Nephron progenitor cell (in vitro differentiated cells): ENCODE results near the gene ADI1.

ENCODE experiments used
- DNase-seq: peaks from one replicate; pipeline ENCODE4 v3.0.0; 2021
- H3K27ac Mint-ChIP-seq: 2 replicates; pipeline ENCODE4 v1.8.0; 2021; ENCODE audit warnings: mild to moderate bottlenecking, moderate library complexity, mixed read lengths
- H3K27me3 Mint-ChIP-seq: 2 replicates; pipeline ENCODE4 v1.8.0; 2021; ENCODE audit warnings: mild to moderate bottlenecking, low read depth, mixed read lengths; ENCODE audit not compliant: poor library complexity
- H3K36me3 Mint-ChIP-seq: 2 replicates; pipeline ENCODE4 v1.8.0; 2021; ENCODE audit warnings: low read depth, mixed read lengths
- H3K4me1 Mint-ChIP-seq: 2 replicates; pipeline ENCODE4 v1.8.0; 2021; ENCODE audit warnings: mixed read lengths
- H3K4me3 Mint-ChIP-seq: 2 replicates; pipeline ENCODE4 v1.8.0; 2021; ENCODE audit warnings: mild to moderate bottlenecking, moderate library complexity, mixed read lengths
- H3K9me3 Mint-ChIP-seq: 2 replicates; pipeline ENCODE4 v1.8.0; 2021; ENCODE audit warnings: mild to moderate bottlenecking, moderate library complexity, mixed read lengths
- CTCF ChIP-seq: fragments of 200-600 bp; sonication (generic); IDR thresholded peaks from 2 replicates; pipeline ENCODE4 v1.5.0; 2021; ENCODE audit warnings: antibody characterized with exemption

The ADI1 gene

GRCh38 chr2:3466966-3467365 lies 52.4 kb downstream of the ADI1 start:
- TF ChIP-seq CTCF, result no peak
- Mint-ChIP-seq H3K36me3 (peaks cover 32% of the 10 kb centered on the region), H3K27ac (no peak overlapping the region)

GRCh38 chr2:3466482-3466863 lies 52.9 kb downstream of the ADI1 start:
- no peak for DNase-seq
- peaks cover 5% of the 10 kb centered on the region for H3K27me3 Mint-ChIP-seq
- H3K27ac Mint-ChIP-seq, result no peak overlapping the region
- H3K4me3 Mint-ChIP-seq, result no peak overlapping the region
- H3K9me3 Mint-ChIP-seq, result no peaks in the 10 kb centered on the region
- H3K36me3 Mint-ChIP-seq, result peaks cover 30% of the 10 kb centered on the region
- no peak for TF ChIP-seq CTCF
- peaks cover 28% of the 10 kb centered on the region for H3K4me1 Mint-ChIP-seq

More at GRCh38 chr2:3466966-3467365, 52.4 kb downstream of the ADI1 start:
- peaks cover 29% of the 10 kb centered on the region for H3K4me1 Mint-ChIP-seq
- peaks cover 5% of the 10 kb centered on the region for H3K27me3 Mint-ChIP-seq
- DNase-seq, result no peak
- H3K4me3 Mint-ChIP-seq, result no peak overlapping the region
- H3K9me3 Mint-ChIP-seq, result no peaks in the 10 kb centered on the region

GRCh38 chr2:3465844-3466481 lies 53.4 kb downstream of the ADI1 start:
- no peak for TF ChIP-seq CTCF
- Mint-ChIP-seq H3K4me1 (peaks cover 32% of the 10 kb centered on the region), H3K27ac (no peak overlapping the region), H3K9me3 (no peaks in the 10 kb centered on the region), H3K27me3 (peaks cover 5% of the 10 kb centered on the region), H3K36me3 (peaks cover 30% of the 10 kb centered on the region), H3K4me3 (no peak overlapping the region)
- no peak for DNase-seq

- Mint-ChIP-seq H3K36me3 (peaks cover 30% of the 10 kb centered on the region), H3K4me1 (peaks cover 38% of the 10 kb centered on the region), H3K9me3 (no peaks in the 10 kb centered on the region), H3K27me3 (peaks cover 5% of the 10 kb centered on the region), H3K27ac (no peak overlapping the region), H3K4me3 (no peak overlapping the region)
- no peak for TF ChIP-seq CTCF
- no peak for DNase-seq
These were observed 54.0 kb downstream of the ADI1 start for GRCh38 chr2:3465328-3465727.

GRCh38 chr2:3464401-3465005 lies 54.8 kb downstream of the ADI1 start:
- no peak for TF ChIP-seq CTCF
- peaks cover 44% of the 10 kb centered on the region for H3K4me1 Mint-ChIP-seq
- no peak overlapping the region for H3K4me3 Mint-ChIP-seq
- DNase-seq, result no peak
- no peaks in the 10 kb centered on the region for H3K9me3 Mint-ChIP-seq
- peak overlapping the region; percentile 37 for H3K27ac Mint-ChIP-seq
- peaks cover 25% of the 10 kb centered on the region for H3K36me3 Mint-ChIP-seq
- H3K27me3 Mint-ChIP-seq, result peaks cover 5% of the 10 kb centered on the region

GRCh38 chr2:3463944-3464343 lies 55.4 kb downstream of the ADI1 start:
- Mint-ChIP-seq H3K36me3 (peaks cover 25% of the 10 kb centered on the region), H3K4me3 (no peak overlapping the region), H3K4me1 (peaks cover 50% of the 10 kb centered on the region), H3K27ac (peak overlapping the region; percentile 37), H3K27me3 (peaks cover 5% of the 10 kb centered on the region), H3K9me3 (no peaks in the 10 kb centered on the region)
- no peak for TF ChIP-seq CTCF
- DNase-seq, result no peak
